Measurements from ENCODE around the gene ACAD8. TPM values are rescaled to one million over a fixed set of nuclear protein-coding genes. Genes with fewer than 3 reads are reported as not detected.

ACAD8 gene
- total and polyA plus RNA-seq, 3 donors from 2014 or later = 27.4 to 47.9 (median 35.1) TPM

DNA sequence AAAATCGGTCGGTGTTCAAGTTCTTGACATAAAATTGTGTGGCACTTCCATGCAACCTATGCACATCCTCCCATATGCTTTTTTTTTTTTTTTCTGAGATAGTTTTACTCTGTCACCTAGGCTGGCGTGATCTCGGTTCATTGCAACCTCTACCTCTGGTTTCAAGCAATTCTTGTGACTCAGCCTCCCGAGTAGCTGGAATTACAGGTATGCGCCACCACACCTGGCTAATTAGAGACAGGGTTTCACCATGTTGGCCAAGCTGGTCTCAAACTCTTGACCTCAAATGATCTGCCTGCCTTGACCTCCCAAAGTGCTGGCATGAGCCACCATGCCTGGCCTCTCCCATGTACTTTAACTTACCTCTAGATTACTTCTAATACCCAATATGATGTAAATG lies 37.8 kb downstream of the ACAD8 start:
- WGBS, 2 donors = 94 to 98% methylated on average over 6 of the region's 6 CpGs
- Histone ChIP-seq H3K4me1 (no peaks in the 10 kb centered on the region), H3K4me3 (no peak overlapping the region), H3K9me3 (no peaks in the 10 kb centered on the region), H3K27ac (no peak overlapping the region), H3K36me3 (ENCODE audit: low read depth, missing control alignments) (no peaks in the 10 kb centered on the region), H3K27me3 (no peaks in the 10 kb centered on the region)
- TF ChIP-seq, protein P1, sequence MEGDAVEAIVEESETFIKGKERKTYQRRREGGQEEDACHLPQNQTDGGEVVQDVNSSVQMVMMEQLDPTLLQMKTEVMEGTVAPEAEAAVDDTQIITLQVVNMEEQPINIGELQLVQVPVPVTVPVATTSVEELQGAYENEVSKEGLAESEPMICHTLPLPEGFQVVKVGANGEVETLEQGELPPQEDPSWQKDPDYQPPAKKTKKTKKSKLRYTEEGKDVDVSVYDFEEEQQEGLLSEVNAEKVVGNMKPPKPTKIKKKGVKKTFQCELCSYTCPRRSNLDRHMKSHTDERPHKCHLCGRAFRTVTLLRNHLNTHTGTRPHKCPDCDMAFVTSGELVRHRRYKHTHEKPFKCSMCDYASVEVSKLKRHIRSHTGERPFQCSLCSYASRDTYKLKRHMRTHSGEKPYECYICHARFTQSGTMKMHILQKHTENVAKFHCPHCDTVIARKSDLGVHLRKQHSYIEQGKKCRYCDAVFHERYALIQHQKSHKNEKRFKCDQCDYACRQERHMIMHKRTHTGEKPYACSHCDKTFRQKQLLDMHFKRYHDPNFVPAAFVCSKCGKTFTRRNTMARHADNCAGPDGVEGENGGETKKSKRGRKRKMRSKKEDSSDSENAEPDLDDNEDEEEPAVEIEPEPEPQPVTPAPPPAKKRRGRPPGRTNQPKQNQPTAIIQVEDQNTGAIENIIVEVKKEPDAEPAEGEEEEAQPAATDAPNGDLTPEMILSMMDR (IDR thresholded peaks at IDR 0.05) = no peak
- DNase-seq = no peak
- intact Hi-C loops (cut with DNase I; ENCODE audit: low total_unique reads) = no loop called here

DNA sequence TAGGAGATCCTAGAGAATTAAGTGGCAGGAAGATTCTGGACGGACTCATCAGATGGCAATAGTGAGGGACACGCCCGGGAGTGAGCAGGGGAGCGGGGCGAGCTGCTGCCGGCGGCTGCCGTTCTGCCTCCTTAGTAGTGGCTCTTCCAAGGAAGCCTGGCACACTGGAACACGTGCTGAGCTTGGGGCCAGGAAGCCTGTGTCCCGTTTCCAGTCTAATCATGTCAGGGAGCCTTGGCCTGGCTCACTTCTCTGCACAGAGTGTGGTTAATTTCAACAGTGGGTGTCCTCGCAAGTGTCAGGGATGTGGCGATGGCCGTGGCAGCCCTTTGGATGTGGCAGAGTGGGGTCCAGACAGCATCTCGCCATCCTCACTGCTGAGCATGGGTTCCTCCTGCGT lies 39.3 kb downstream of the ACAD8 start:
- no peak for TF ChIP-seq POLR2A (IDR thresholded peaks at IDR 0.05)
- DNase-seq = no peak
- intact Hi-C loops (cut with DNase I; ENCODE audit: low total_unique reads) = no loop called here
- H3K4me3 ChIP-seq = no peak overlapping the region
- no peaks in the 10 kb centered on the region for H3K9me3 ChIP-seq
- no peaks in the 10 kb centered on the region for H3K36me3 ChIP-seq (ENCODE audit: low read depth, missing control alignments)
- H3K27ac ChIP-seq = no peak overlapping the region
- no peaks in the 10 kb centered on the region for H3K27me3 ChIP-seq
- no peaks in the 10 kb centered on the region for H3K4me1 ChIP-seq
- WGBS, 2 donors = 87 to 95% methylated on average over 12 to 15 of the region's 15 CpGs

DNA sequence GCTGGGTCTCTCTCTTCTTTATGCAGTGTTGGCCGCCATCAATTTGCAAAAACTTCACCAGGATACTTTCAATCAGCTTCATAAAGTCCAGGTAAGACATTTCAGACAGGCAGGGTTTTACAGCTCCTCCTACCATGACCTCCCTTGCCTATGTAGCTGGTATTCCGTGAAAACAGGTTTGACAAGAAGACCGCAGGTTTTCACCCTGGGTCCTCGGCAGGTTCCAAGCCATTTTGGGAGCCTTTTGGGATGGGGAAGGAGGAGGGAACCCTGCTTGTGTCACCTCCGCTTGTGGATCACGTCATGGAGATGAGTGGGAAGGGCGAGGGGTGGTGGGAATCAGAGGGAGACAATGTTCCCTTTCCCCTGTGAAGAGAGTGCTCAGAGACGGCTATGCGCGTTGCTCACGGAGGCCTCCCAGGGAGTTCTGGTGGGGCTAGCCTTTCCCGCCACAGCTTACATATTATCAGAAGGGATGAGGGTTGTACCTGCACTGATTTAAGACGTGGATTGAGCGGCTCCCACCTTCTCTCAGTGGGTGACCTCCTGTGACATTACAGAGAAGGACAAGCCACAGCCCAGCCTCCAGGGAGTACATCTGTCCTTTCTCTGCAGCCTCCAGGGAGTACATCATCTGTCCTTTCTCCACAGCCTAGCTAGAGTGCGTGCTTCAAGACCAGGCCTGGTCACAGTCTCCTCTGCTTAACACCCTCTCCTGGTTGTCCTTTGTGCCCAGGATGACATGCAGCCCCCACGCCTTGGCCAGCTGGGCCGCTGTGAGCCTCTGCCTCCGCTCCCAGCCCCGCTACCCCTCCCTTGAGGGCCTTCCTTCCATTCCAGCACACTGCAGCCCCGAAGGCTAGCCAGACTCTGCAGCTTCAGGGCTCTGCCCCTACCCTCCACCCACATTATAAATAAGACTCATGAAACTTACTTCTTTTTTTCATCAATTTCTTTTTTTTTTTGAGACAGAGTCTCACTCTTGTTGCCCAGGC lies 40.0 kb downstream of the ACAD8 start:
- no peaks in the 10 kb centered on the region for H3K9me3 ChIP-seq
- no peak for DNase-seq
- WGBS, 2 donors = 85 to 88% methylated on average over 20 of the region's 20 CpGs
- no peak overlapping the region for H3K27ac ChIP-seq
- H3K36me3 ChIP-seq (ENCODE audit: low read depth, missing control alignments) = no peaks in the 10 kb centered on the region
- no peaks in the 10 kb centered on the region for H3K27me3 ChIP-seq
- no peaks in the 10 kb centered on the region for H3K4me1 ChIP-seq
- intact Hi-C loops (cut with DNase I; ENCODE audit: low total_unique reads) = no loop called here
- H3K4me3 ChIP-seq = no peak overlapping the region
- TF ChIP-seq, protein P1 (IDR thresholded peaks at IDR 0.05) = no peak
- TF ChIP-seq POLR2A (IDR thresholded peaks at IDR 0.05) = no peak

DNA sequence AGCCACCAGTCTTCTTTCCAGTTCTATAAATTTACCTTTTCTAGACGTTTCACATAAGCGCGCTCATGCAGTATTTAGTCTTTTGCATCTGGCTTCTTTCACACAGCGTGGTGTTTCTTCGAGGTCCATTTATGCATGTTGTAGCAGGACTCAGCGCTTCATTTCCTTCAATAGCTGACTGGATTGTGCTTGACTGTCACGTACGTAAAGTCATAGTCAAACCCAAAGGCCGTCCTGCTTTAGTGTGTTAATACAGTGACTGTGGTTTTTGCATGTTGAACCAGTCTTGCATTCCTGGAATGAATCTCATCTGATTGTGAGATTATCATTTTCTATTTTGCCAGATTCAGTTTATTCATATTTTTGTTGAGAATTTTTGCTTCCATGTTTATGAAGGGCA lies 41.3 kb downstream of the ACAD8 start:
- TF ChIP-seq POLR2A (IDR thresholded peaks at IDR 0.05) = no peak
- TF ChIP-seq, protein P1 (IDR thresholded peaks at IDR 0.05) = no peak
- no peaks in the 10 kb centered on the region for H3K4me1 ChIP-seq
- no peak overlapping the region for H3K27ac ChIP-seq
- no peaks in the 10 kb centered on the region for H3K36me3 ChIP-seq (ENCODE audit: low read depth, missing control alignments)
- H3K4me3 ChIP-seq = no peak overlapping the region
- intact Hi-C loops (cut with DNase I; ENCODE audit: low total_unique reads) = no loop called here
- H3K9me3 ChIP-seq = no peaks in the 10 kb centered on the region
- no peaks in the 10 kb centered on the region for H3K27me3 ChIP-seq
- 87 to 88% methylated on average over 9 of the region's 9 CpGs for WGBS, 2 donors
- no peak for DNase-seq

DNA sequence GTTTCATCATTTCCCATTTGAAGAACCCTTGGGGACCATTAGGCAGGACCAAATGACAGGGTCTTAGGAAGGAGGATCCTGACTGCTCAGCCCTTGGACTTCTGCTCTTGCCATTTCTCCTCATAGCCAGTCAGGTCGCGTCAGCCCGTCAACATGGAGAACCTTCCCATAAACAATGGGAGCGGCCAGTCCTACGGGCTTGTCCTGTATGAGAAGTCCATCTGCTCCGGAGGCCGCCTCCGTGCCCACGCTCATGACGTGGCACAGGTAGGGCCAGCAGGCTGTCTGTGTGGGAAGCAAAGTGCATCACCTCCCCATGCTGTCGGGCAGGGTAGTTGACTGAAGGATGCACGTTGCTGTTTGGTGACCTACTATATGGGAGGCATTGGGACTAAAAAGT lies 58.9 kb downstream of the ACAD8 start:
- H3K4me3 ChIP-seq = no peak overlapping the region
- H3K4me1 ChIP-seq = no peaks in the 10 kb centered on the region
- intact Hi-C loops (cut with DNase I; ENCODE audit: low total_unique reads) = no loop called here
- H3K36me3 ChIP-seq (ENCODE audit: low read depth, missing control alignments) = no peaks in the 10 kb centered on the region
- no peak for DNase-seq
- WGBS, 2 donors = 85 to 88% methylated on average over 12 of the region's 12 CpGs
- no peaks in the 10 kb centered on the region for H3K27me3 ChIP-seq
- no peaks in the 10 kb centered on the region for H3K9me3 ChIP-seq
- TF ChIP-seq, protein P1 (IDR thresholded peaks at IDR 0.05) = no peak
- no peak for TF ChIP-seq POLR2A (IDR thresholded peaks at IDR 0.05)
- no peak overlapping the region for H3K27ac ChIP-seq

All from testis (tissue), 3 donors.